ENCODE results near the gene GTF2H1. TPM values are rescaled to one million over a fixed set of nuclear protein-coding genes. Genes with fewer than 3 reads are reported as not detected.
A peak's percentile ranks its signal among the peaks of the same experiment; 100 is the strongest.

GTF2H1 gene
- total RNA-seq, 1 experiment from 2014 or later = 83.4 TPM

DNA sequence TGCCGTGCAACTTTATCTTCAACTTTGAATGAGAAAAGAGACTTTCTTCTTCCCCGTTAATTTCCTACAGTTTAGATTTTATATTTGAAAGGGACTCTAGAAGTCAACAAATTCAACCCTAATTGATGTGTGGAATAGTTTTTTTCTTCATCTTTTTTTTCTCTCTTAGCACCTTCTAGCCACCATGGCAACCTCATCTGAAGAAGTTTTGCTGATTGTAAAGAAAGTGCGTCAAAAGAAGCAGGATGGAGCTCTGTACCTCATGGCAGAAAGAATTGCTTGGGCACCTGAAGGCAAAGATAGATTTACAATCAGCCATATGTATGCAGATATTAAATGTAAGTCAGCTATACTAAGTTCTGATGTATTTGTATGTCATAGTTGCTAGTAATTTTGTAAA lies 10.5 kb downstream of the GTF2H1 start:
- no peak overlapping the region for H3K27ac Mint-ChIP-seq (ENCODE audit: low read depth, unreplicated experiment)
- no peak overlapping the region for H3K4me3 Mint-ChIP-seq (ENCODE audit: unreplicated experiment)
- no peaks in the 10 kb centered on the region for H3K9me3 Mint-ChIP-seq (ENCODE audit: unreplicated experiment)
- H3K36me3 Mint-ChIP-seq (ENCODE audit: insufficient read depth, unreplicated experiment) = peaks cover 80% of the 10 kb centered on the region
- TF ChIP-seq, protein P1, sequence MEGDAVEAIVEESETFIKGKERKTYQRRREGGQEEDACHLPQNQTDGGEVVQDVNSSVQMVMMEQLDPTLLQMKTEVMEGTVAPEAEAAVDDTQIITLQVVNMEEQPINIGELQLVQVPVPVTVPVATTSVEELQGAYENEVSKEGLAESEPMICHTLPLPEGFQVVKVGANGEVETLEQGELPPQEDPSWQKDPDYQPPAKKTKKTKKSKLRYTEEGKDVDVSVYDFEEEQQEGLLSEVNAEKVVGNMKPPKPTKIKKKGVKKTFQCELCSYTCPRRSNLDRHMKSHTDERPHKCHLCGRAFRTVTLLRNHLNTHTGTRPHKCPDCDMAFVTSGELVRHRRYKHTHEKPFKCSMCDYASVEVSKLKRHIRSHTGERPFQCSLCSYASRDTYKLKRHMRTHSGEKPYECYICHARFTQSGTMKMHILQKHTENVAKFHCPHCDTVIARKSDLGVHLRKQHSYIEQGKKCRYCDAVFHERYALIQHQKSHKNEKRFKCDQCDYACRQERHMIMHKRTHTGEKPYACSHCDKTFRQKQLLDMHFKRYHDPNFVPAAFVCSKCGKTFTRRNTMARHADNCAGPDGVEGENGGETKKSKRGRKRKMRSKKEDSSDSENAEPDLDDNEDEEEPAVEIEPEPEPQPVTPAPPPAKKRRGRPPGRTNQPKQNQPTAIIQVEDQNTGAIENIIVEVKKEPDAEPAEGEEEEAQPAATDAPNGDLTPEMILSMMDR (IDR thresholded peaks at IDR 0.05; ENCODE audit: unreplicated experiment) = no peak
- no peak for DNase-seq (ENCODE audit: unreplicated experiment)
- no peaks in the 10 kb centered on the region for H3K27me3 Mint-ChIP-seq (ENCODE audit: insufficient read depth, unreplicated experiment)
- CTCF ChIA-PET = no interaction called here
- no TSS peak for BruUV-seq (replicated peaks)
- intact Hi-C loops (cut with micrococcal nuclease) = no loop called here
- POLR2A ChIA-PET = interaction anchor here (0.6 to 0.7 kb wide), 3 partner anchors 28 to 726 kb away, joined by 3 to 5 read pairs (median 4); no protein-coding TSS in a partner anchor
- H3K4me1 Mint-ChIP-seq (ENCODE audit: insufficient read depth, unreplicated experiment) = peaks cover 18% of the 10 kb centered on the region

DNA sequence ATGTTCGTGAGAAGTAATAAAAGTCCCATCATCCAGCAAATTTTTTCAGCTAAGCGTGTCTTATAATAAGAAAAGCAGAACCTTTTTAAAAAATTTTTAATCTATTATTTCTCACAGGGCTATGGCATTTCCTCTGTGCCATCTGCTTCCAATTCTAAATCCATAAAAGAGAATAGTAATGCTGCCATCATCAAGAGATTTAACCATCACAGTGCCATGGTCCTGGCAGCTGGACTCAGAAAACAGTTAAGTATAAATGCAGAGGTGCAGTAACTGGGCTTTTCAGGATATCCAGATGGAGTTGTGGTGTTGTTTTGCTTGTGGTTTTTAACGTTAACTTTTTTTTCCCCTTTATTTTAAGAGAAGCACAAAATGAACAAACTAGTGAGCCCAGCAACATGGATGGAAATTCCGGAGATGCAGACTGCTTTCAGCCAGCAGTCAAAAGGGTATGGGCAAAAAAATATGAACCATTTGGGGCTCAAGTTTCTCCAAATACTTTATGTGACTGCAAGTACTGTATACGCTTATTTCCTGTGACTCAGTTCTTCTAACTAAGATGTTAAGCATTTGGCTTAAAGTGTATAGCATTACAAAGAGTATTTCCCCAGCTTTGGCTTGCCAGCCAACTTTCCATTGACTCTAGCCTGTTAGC lies 25.2 kb downstream of the GTF2H1 start:
- intact Hi-C loops (cut with micrococcal nuclease) = no loop called here
- ChIA-PET POLR2A (interaction anchor here (0.7 kb wide), 1 partner anchor 19 kb away, joined by 3 read pairs; no protein-coding TSS in a partner anchor), CTCF (interaction anchor here (0.9 to 1.0 kb wide), 2 partner anchors 13 to 17 kb away, joined by 3 to 4 read pairs; no protein-coding TSS in a partner anchor)
- H3K4me3 Mint-ChIP-seq (ENCODE audit: unreplicated experiment) = no peak overlapping the region
- no peak for DNase-seq (ENCODE audit: unreplicated experiment)
- H3K36me3 Mint-ChIP-seq (ENCODE audit: insufficient read depth, unreplicated experiment) = peaks cover 98% of the 10 kb centered on the region
- no peaks in the 10 kb centered on the region for H3K27me3 Mint-ChIP-seq (ENCODE audit: insufficient read depth, unreplicated experiment)
- H3K27ac Mint-ChIP-seq (ENCODE audit: low read depth, unreplicated experiment) = no peak overlapping the region
- TF ChIP-seq, protein P1 (IDR thresholded peaks at IDR 0.05; ENCODE audit: unreplicated experiment) = no peak
- H3K9me3 Mint-ChIP-seq (ENCODE audit: unreplicated experiment) = no peaks in the 10 kb centered on the region
- BruUV-seq (replicated peaks) = TSS peak; percentile 11
- peaks cover 5% of the 10 kb centered on the region for H3K4me1 Mint-ChIP-seq (ENCODE audit: insufficient read depth, unreplicated experiment)

DNA sequence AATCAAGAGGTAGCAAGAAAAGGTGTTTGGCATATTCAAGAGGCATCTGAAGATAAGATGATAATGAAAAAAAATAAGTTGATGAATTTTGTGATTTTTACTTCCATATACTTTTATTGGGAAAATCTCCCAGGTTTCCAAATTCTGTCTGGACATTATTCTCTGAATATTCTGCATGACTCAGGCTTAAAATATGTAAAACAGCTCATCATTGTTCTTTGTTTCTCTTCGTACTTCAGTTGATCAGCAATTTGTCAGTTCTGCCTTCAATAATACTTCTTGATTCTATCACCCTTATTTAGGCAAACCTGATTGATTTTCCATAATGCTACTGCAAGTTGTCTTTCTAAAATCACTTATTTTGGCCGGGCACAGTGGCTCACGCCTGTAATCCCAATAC lies 30.2 kb downstream of the GTF2H1 start:
- peaks cover 8% of the 10 kb centered on the region for H3K4me1 Mint-ChIP-seq (ENCODE audit: insufficient read depth, unreplicated experiment)
- TF ChIP-seq, protein P1 (IDR thresholded peaks at IDR 0.05; ENCODE audit: unreplicated experiment) = no peak
- H3K9me3 Mint-ChIP-seq (ENCODE audit: unreplicated experiment) = no peaks in the 10 kb centered on the region
- ChIA-PET CTCF (interaction anchor here (0.7 to 2.4 kb wide), 5 partner anchors 9 to 237 kb away, joined by 3 to 7 read pairs (median 4); no protein-coding TSS in a partner anchor), POLR2A (interaction anchor here (0.7 to 4.2 kb wide), 8 partner anchors 10 to 109 kb away, joined by 3 to 30 read pairs (median 4); partner anchors contain the start of genes HPS5 and LDHA)
- intact Hi-C loops (cut with micrococcal nuclease) = no loop called here
- peak; percentile 6 for DNase-seq (ENCODE audit: unreplicated experiment)
- H3K27ac Mint-ChIP-seq (ENCODE audit: low read depth, unreplicated experiment) = peak overlapping the region; percentile 57
- H3K27me3 Mint-ChIP-seq (ENCODE audit: insufficient read depth, unreplicated experiment) = no peaks in the 10 kb centered on the region
- no peak overlapping the region for H3K4me3 Mint-ChIP-seq (ENCODE audit: unreplicated experiment)
- no TSS peak for BruUV-seq (replicated peaks)
- H3K36me3 Mint-ChIP-seq (ENCODE audit: insufficient read depth, unreplicated experiment) = peaks cover 99% of the 10 kb centered on the region

DNA sequence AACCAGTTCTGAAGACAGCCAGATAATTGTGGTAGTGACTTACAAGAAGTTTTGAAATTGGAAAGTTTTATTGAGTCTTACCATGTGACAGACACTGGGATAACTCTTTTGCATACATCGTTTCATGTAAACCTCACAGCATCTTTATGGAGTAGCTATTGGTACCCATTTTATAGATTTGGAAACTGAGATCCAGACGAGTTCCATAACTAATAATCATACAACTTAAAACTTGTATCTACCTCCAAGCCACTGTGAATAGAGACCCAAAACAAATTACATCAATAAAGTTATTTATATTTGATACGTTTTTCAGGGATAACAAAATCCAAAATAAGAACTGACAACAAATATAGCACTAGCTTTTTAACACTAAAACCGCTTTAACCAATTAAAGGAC lies 36.3 kb downstream of the GTF2H1 start:
- Mint-ChIP-seq H3K36me3 (ENCODE audit: insufficient read depth, unreplicated experiment) (peaks cover 98% of the 10 kb centered on the region), H3K27me3 (ENCODE audit: insufficient read depth, unreplicated experiment) (no peaks in the 10 kb centered on the region), H3K27ac (ENCODE audit: low read depth, unreplicated experiment) (no peak overlapping the region), H3K4me3 (ENCODE audit: unreplicated experiment) (no peak overlapping the region), H3K9me3 (ENCODE audit: unreplicated experiment) (no peaks in the 10 kb centered on the region), H3K4me1 (ENCODE audit: insufficient read depth, unreplicated experiment) (no peaks in the 10 kb centered on the region)
- no TSS peak for BruUV-seq (replicated peaks)
- intact Hi-C loops (cut with micrococcal nuclease) = no loop called here
- ChIA-PET POLR2A (interaction anchor here (0.8 to 1.0 kb wide), 2 partner anchors 10 to 36 kb away, joined by 3 read pairs; partner anchors contain the start of gene LDHA), CTCF (interaction anchor here (1.2 kb wide), 1 partner anchor 37 kb away, joined by 3 read pairs; no protein-coding TSS in a partner anchor)
- TF ChIP-seq, protein P1 (IDR thresholded peaks at IDR 0.05; ENCODE audit: unreplicated experiment) = no peak
- DNase-seq (ENCODE audit: unreplicated experiment) = no peak
